ENCODE results near the gene GNPAT. TPM values are rescaled to one million over a fixed set of nuclear protein-coding genes. Genes with fewer than 3 reads are reported as not detected.

Gene GNPAT
- total RNA-seq, 1 experiment from 2014 or later, result 42.8 TPM

DNA sequence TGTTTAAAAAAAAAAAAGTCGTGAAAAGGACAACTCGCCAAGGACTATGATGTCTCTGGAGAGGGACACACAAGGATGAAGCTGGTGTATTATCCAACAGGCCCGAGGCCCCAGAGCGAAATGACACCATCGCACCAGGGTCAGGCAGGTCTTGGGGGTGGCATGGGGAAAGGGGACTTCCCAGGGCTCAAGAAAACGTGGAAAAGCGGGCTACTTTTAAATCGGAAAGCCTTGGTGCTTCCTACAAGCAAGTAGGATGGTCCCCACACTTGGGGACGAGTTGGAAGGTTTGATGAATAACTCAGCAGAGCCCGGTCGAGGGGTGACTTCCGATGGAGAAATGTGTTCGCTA lies 505 bp upstream of the GNPAT start:
- Histone ChIP-seq H3K27ac (ENCODE audit: low read depth, low read length) (peak overlapping the region; percentile 77), H3K4me3 (replicated peaks in 1 of 2; ENCODE audit: low read depth in 1 of 2, low read length in 2 of 2) (peak overlapping the region; percentile 97), H3K36me3 (ENCODE audit: control insufficient read depth in 1 of 2, insufficient read depth in 2 of 2, low read length in 2 of 2) (peaks cover 11 to 13% of the 10 kb centered on the region in 2 experiments), H2AFZ (ENCODE audit: low read depth, low read length, poor library complexity, severe bottlenecking) (no peak overlapping the region), H3K27me3 (ENCODE audit: insufficient read depth, low read length) (no peaks in the 10 kb centered on the region), H3K4me2 (ENCODE audit: low read length) (peak overlapping the region; percentile 72), H3K4me1 (ENCODE audit: control insufficient read depth in 1 of 2, insufficient read depth in 2 of 2, low read length in 2 of 2) (peaks cover 22 to 24% of the 10 kb centered on the region in 2 experiments), H3K9me3 (ENCODE audit: control insufficient read depth in 1 of 2, insufficient read depth in 1 of 2, low read depth in 1 of 2, low read length in 2 of 2) (no peaks in the 10 kb centered on the region), H3K9ac (ENCODE audit: low read length) (peak overlapping the region; percentile 95), H3K79me2 (ENCODE audit: insufficient read depth, low read length) (peaks cover 62% of the 10 kb centered on the region), H4K20me1 (ENCODE audit: insufficient read depth) (no peaks in the 10 kb centered on the region), H3K9me2 (ENCODE audit: insufficient read depth) (no peaks in the 10 kb centered on the region)
- TSS peak; percentile 68 for BruUV-seq (replicated peaks)
- ATAC-seq, result peak; percentile 20
- ChIA-PET POLR2A (no interaction called here), CTCF (no interaction called here), RAD21 (ENCODE audit: low non-redundant PET in 1 of 2, low total read pairs in 2 of 2, uncharacterized antibody in 2 of 2, unreplicated experiment in 2 of 2) (no interaction called here)
- no peak for TF ChIP-seq CEBPB (IDR thresholded peaks at IDR 0.05; ENCODE audit: low read depth)
- no peak for TF ChIP-seq CBX3 (IDR thresholded peaks at IDR 0.05; ENCODE audit: low read depth)
- TF ChIP-seq POLR2A (IDR thresholded peaks at IDR 0.05; ENCODE audit: borderline replicate concordance, extremely low read depth, insufficient read depth, insufficient read length), result no peak
- no peak for TF ChIP-seq SRF (IDR thresholded peaks at IDR 0.05; ENCODE audit: low read depth)
- intact Hi-C loops (cut with micrococcal nuclease), result loop anchor here (10.0 kb wide), 1 partner anchor 364 kb away; no protein-coding TSS in a partner anchor
- DNase-seq (ENCODE audit: low read depth, low spot score), result no peak

DNA sequence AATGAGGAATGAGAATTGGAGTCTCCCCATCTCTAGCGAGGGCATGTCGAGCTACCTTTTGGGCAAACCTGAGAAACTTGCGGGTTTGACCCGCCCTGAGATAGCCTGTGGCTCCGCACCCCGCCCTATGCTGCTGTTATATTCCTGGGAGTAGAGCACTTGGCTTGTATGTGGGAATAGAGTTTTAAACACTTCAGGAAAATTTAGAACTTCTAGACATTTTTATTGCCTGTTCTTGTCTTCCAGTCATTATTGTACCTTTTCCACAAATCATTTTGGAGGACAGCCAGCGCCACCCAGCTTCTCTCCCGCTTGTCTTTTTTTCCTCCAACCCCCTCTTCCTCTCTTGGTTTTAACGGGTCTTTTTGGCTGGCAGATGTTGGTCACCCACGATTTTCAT lies 738 bp downstream of the GNPAT start:
- H3K27ac ChIP-seq (ENCODE audit: low read depth, low read length), result peak overlapping the region; percentile 77
- H3K9me3 ChIP-seq (ENCODE audit: control insufficient read depth in 1 of 2, insufficient read depth in 1 of 2, low read depth in 1 of 2, low read length in 2 of 2), result no peaks in the 10 kb centered on the region
- H4K20me1 ChIP-seq (ENCODE audit: insufficient read depth), result no peaks in the 10 kb centered on the region
- intact Hi-C loops (cut with micrococcal nuclease), result loop anchor here (10.0 kb wide), 1 partner anchor 363 kb away; no protein-coding TSS in a partner anchor
- H3K79me2 ChIP-seq (ENCODE audit: insufficient read depth, low read length), result peaks cover 68% of the 10 kb centered on the region
- H3K9ac ChIP-seq (ENCODE audit: low read length), result peak overlapping the region; percentile 95
- H3K4me3 ChIP-seq (replicated peaks in 1 of 2; ENCODE audit: low read depth in 1 of 2, low read length in 2 of 2), result peak overlapping the region; percentile 97
- no TSS peak for BruUV-seq (replicated peaks)
- CTCF ChIA-PET, result no interaction called here
- H3K27me3 ChIP-seq (ENCODE audit: insufficient read depth, low read length), result no peaks in the 10 kb centered on the region
- ATAC-seq (peak; percentile 53), DNase-seq (ENCODE audit: low read depth, low spot score) (no peak)
- peak overlapping the region; percentile 72 for H3K4me2 ChIP-seq (ENCODE audit: low read length)
- peaks cover 13 to 24% of the 10 kb centered on the region in 2 experiments for H3K4me1 ChIP-seq (ENCODE audit: control insufficient read depth in 1 of 2, insufficient read depth in 2 of 2, low read length in 2 of 2)
- H3K9me2 ChIP-seq (ENCODE audit: insufficient read depth), result no peaks in the 10 kb centered on the region
- TF ChIP-seq EGR1 (IDR thresholded peaks at IDR 0.05; ENCODE audit: low read depth) (no peak), ZFX (IDR thresholded peaks at IDR 0.05) (no peak), RAD21 (IDR thresholded peaks at IDR 0.05; ENCODE audit: low read depth) (no peak), EZH2phosphoT487 (IDR thresholded peaks at IDR 0.05; ENCODE audit: borderline replicate concordance) (no peak), CEBPB (IDR thresholded peaks at IDR 0.05; ENCODE audit: low read depth) (no peak), EZH2 (IDR thresholded peaks at IDR 0.05) (no peak), FOSL1 (IDR thresholded peaks at IDR 0.05; ENCODE audit: low read depth) (no peak), ELF1 (IDR thresholded peaks at IDR 0.05; ENCODE audit: borderline replicate concordance, low read depth) (no peak)
- TF ChIP-seq, protein P1, sequence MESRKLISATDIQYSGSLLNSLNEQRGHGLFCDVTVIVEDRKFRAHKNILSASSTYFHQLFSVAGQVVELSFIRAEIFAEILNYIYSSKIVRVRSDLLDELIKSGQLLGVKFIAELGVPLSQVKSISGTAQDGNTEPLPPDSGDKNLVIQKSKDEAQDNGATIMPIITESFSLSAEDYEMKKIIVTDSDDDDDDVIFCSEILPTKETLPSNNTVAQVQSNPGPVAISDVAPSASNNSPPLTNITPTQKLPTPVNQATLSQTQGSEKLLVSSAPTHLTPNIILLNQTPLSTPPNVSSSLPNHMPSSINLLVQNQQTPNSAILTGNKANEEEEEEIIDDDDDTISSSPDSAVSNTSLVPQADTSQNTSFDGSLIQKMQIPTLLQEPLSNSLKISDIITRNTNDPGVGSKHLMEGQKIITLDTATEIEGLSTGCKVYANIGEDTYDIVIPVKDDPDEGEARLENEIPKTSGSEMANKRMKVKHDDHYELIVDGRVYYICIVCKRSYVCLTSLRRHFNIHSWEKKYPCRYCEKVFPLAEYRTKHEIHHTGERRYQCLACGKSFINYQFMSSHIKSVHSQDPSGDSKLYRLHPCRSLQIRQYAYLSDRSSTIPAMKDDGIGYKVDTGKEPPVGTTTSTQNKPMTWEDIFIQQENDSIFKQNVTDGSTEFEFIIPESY (IDR thresholded peaks at IDR 0.05; ENCODE audit: extremely low read depth, insufficient replicate concordance, low read length), result no peak
- TF ChIP-seq, protein P2, sequence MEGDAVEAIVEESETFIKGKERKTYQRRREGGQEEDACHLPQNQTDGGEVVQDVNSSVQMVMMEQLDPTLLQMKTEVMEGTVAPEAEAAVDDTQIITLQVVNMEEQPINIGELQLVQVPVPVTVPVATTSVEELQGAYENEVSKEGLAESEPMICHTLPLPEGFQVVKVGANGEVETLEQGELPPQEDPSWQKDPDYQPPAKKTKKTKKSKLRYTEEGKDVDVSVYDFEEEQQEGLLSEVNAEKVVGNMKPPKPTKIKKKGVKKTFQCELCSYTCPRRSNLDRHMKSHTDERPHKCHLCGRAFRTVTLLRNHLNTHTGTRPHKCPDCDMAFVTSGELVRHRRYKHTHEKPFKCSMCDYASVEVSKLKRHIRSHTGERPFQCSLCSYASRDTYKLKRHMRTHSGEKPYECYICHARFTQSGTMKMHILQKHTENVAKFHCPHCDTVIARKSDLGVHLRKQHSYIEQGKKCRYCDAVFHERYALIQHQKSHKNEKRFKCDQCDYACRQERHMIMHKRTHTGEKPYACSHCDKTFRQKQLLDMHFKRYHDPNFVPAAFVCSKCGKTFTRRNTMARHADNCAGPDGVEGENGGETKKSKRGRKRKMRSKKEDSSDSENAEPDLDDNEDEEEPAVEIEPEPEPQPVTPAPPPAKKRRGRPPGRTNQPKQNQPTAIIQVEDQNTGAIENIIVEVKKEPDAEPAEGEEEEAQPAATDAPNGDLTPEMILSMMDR (IDR thresholded peaks at IDR 0.05 in 2 of 3, conservative IDR thresholded peaks at IDR 0.05 in 1 of 3; ENCODE audit: borderline replicate concordance in 1 of 3, insufficient read depth in 1 of 3, low read depth in 2 of 3, low read length in 2 of 3), result no peak
- TF ChIP-seq, protein P3, sequence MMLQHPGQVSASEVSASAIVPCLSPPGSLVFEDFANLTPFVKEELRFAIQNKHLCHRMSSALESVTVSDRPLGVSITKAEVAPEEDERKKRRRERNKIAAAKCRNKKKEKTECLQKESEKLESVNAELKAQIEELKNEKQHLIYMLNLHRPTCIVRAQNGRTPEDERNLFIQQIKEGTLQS (IDR thresholded peaks at IDR 0.05), result no peak
- RAD21 ChIA-PET (ENCODE audit: low non-redundant PET in 1 of 2, low total read pairs in 2 of 2, uncharacterized antibody in 2 of 2, unreplicated experiment in 2 of 2), result no interaction called here
- POLR2A ChIA-PET, result no interaction called here
- peaks cover 11 to 13% of the 10 kb centered on the region in 2 experiments for H3K36me3 ChIP-seq (ENCODE audit: control insufficient read depth in 1 of 2, insufficient read depth in 2 of 2, low read length in 2 of 2)
- peak overlapping the region; percentile 67 for H2AFZ ChIP-seq (ENCODE audit: low read depth, low read length, poor library complexity, severe bottlenecking)
